ENCODE results near the gene IGLL1.
"Not testable (repeated sequence)": the region's sequence is repeated elsewhere in the genome, so short reads cannot be mapped to it uniquely, and the experiment has no call there.

Gene IGLL1

DNA sequence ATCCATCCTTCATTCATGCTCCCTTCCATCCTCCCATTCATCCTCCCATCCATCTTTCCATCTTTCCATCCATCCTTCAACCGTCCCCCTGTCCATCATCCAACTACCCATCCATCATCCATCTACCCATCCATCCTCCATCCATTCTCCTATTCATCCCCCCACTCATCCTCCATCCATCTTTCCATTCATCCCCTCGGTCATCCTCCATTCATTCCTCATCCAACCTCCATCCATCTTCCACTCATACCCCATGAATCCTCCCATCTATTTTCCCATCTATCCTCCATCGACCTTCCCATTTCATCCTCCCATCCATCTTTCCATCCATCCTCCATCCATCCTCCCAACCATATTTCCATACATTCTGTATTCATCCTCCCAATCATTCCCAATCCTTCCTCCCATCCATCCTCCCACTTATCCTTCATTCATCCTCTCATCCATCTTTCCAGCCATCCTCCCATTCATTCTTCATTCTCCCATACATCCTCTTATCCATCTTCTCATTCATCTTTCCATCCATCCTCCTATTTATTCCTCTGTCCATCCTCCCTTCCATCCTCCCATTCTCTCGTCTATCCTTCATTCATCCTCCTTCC is 29.9 kb downstream of the IGLL1 start:
- DNase-seq (ENCODE audit: low spot score) (no peak), ATAC-seq (ENCODE audit: low read depth) (no peak)

GRCh38 chr22:23549198-23549595 is 30.9 kb downstream of the IGLL1 start:
- no peak overlapping the region for H3K4me3 ChIP-seq (ENCODE audit: severe bottlenecking)
- no peaks in the 10 kb centered on the region for H3K4me1 ChIP-seq (ENCODE audit: insufficient read depth, poor library complexity, severe bottlenecking)
- TF ChIP-seq CTCF (IDR thresholded peaks at IDR 0.05; ENCODE audit: poor library complexity, severe bottlenecking), result no peak
- H3K27ac ChIP-seq (ENCODE audit: poor library complexity, severe bottlenecking), result no peak overlapping the region
- H3K27me3 ChIP-seq (ENCODE audit: insufficient read depth, poor library complexity, severe bottlenecking), result no peaks in the 10 kb centered on the region
- H3K9me3 ChIP-seq (ENCODE audit: severe bottlenecking), result no peaks in the 10 kb centered on the region
- no peaks in the 10 kb centered on the region for H3K36me3 ChIP-seq (ENCODE audit: low read depth)
- DNase-seq (ENCODE audit: low spot score) (peak; percentile 34), ATAC-seq (ENCODE audit: low read depth) (no peak)

More for the DNA sequence above, 29.9 kb downstream of the IGLL1 start:
- TF ChIP-seq CTCF (IDR thresholded peaks at IDR 0.05; ENCODE audit: poor library complexity, severe bottlenecking), result no peak
- H3K4me3 ChIP-seq (ENCODE audit: severe bottlenecking), result no peak overlapping the region
- no peaks in the 10 kb centered on the region for H3K27me3 ChIP-seq (ENCODE audit: insufficient read depth, poor library complexity, severe bottlenecking)
- H3K9me3 ChIP-seq (ENCODE audit: severe bottlenecking), result no peaks in the 10 kb centered on the region
- no peaks in the 10 kb centered on the region for H3K4me1 ChIP-seq (ENCODE audit: insufficient read depth, poor library complexity, severe bottlenecking)
- no peaks in the 10 kb centered on the region for H3K36me3 ChIP-seq (ENCODE audit: low read depth)
- H3K27ac ChIP-seq (ENCODE audit: poor library complexity, severe bottlenecking), result no peak overlapping the region

GRCh38 chr22:23548501-23549197 is 31.4 kb downstream of the IGLL1 start:
- Histone ChIP-seq H3K4me3 (ENCODE audit: severe bottlenecking) (no peak overlapping the region), H3K27ac (ENCODE audit: poor library complexity, severe bottlenecking) (no peak overlapping the region), H3K4me1 (ENCODE audit: insufficient read depth, poor library complexity, severe bottlenecking) (no peaks in the 10 kb centered on the region), H3K36me3 (ENCODE audit: low read depth) (no peaks in the 10 kb centered on the region), H3K27me3 (ENCODE audit: insufficient read depth, poor library complexity, severe bottlenecking) (no peaks in the 10 kb centered on the region), H3K9me3 (ENCODE audit: severe bottlenecking) (no peaks in the 10 kb centered on the region)
- DNase-seq (ENCODE audit: low spot score) (no peak), ATAC-seq (ENCODE audit: low read depth) (no peak)
- TF ChIP-seq CTCF (IDR thresholded peaks at IDR 0.05; ENCODE audit: poor library complexity, severe bottlenecking), result no peak

- DNase-seq (ENCODE audit: low spot score) (no peak), ATAC-seq (ENCODE audit: low read depth) (no peak)
- H3K27me3 ChIP-seq (ENCODE audit: insufficient read depth, poor library complexity, severe bottlenecking), result no peaks in the 10 kb centered on the region
- no peaks in the 10 kb centered on the region for H3K36me3 ChIP-seq (ENCODE audit: low read depth)
- H3K4me1 ChIP-seq (ENCODE audit: insufficient read depth, poor library complexity, severe bottlenecking), result no peaks in the 10 kb centered on the region
- H3K4me3 ChIP-seq (ENCODE audit: severe bottlenecking), result no peak overlapping the region
- TF ChIP-seq CTCF (IDR thresholded peaks at IDR 0.05; ENCODE audit: poor library complexity, severe bottlenecking), result no peak
- no peaks in the 10 kb centered on the region for H3K9me3 ChIP-seq (ENCODE audit: severe bottlenecking)
- no peak overlapping the region for H3K27ac ChIP-seq (ENCODE audit: poor library complexity, severe bottlenecking)
These were observed 32.1 kb downstream of the IGLL1 start for GRCh38 chr22:23547818-23548500.

DNA sequence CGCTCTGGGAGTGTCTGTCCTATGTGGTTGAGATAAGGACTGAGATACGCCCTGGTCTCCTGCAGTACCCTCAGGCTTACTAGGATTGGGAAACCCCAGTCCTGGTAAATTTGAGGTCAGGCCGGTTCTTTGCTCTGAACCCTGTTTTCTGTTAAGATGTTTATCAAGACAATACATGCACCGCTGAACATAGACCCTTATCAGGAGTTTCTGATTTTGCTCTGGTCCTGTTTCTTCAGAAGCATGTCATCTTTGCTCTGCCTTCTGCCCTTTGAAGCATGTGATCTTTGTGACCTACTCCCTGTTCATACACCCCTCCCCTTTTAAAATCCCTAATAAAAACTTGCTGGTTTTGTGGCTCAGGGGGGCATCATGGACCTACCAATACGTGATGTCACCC is 32.7 kb downstream of the IGLL1 start:
- H3K4me1 ChIP-seq (ENCODE audit: insufficient read depth, poor library complexity, severe bottlenecking); H3K27me3 ChIP-seq (ENCODE audit: insufficient read depth, poor library complexity, severe bottlenecking); H3K9me3 ChIP-seq (ENCODE audit: severe bottlenecking); H3K36me3 ChIP-seq (ENCODE audit: low read depth); H3K27ac ChIP-seq (ENCODE audit: poor library complexity, severe bottlenecking); H3K4me3 ChIP-seq (ENCODE audit: severe bottlenecking); DNase-seq (ENCODE audit: low spot score); ATAC-seq (ENCODE audit: low read depth): not testable (repeated sequence)
